HEK293 (cell line): ENCODE measurements around the gene UBASH3B.

ENCODE experiments used
- GLIS1 ChIP-seq: fragments of 450-650 bp; formaldehyde crosslinking; IDR thresholded peaks from 2 replicates; pipeline ENCODE4 v1.5.1; 2016; ENCODE audit warnings: missing biosample characterization, missing genetic modification characterization
- REPIN1 ChIP-seq: fragments of 450-650 bp; formaldehyde crosslinking; IDR thresholded peaks from 2 replicates; pipeline ENCODE4 v1.5.1; 2017; ENCODE audit warnings: missing biosample characterization, missing genetic modification characterization, low read depth
- SCRT2 ChIP-seq: fragments of 450-650 bp; formaldehyde crosslinking; IDR thresholded peaks from 2 replicates; pipeline ENCODE4 v1.5.1; 2016; ENCODE audit warnings: missing biosample characterization, missing genetic modification characterization
- ZEB2 ChIP-seq: fragments of 450-650 bp; formaldehyde crosslinking; IDR thresholded peaks from 2 replicates; pipeline ENCODE4 v1.5.1; 2016; ENCODE audit warnings: missing biosample characterization, missing genetic modification characterization
- ZNF121 ChIP-seq: fragments of 450-650 bp; formaldehyde crosslinking; IDR thresholded peaks from 2 replicates; pipeline ENCODE4 v1.5.1; 2016; ENCODE audit warnings: missing biosample characterization, missing genetic modification characterization
- ZNF239 ChIP-seq: fragments of 450-650 bp; formaldehyde crosslinking; IDR thresholded peaks from 2 replicates; pipeline ENCODE4 v1.5.1; 2016; ENCODE audit warnings: missing biosample characterization, missing genetic modification characterization
- ZNF571 ChIP-seq: fragments of 450-650 bp; formaldehyde crosslinking; IDR thresholded peaks from 2 replicates; pipeline ENCODE4 v1.5.0; 2017; ENCODE audit warnings: missing biosample characterization, missing genetic modification characterization
- ZNF660 ChIP-seq: fragments of 450-650 bp; IDR thresholded peaks from 2 replicates; pipeline ENCODE4 v1.5.1; 2018; ENCODE audit warnings: missing biosample characterization, mild to moderate bottlenecking, missing genetic modification characterization
- ZNF664 ChIP-seq: fragments of 450-650 bp; formaldehyde crosslinking; IDR thresholded peaks from 2 replicates; pipeline ENCODE4 v1.5.1; 2016; ENCODE audit warnings: missing biosample characterization, missing genetic modification characterization
- ZSCAN23 ChIP-seq: fragments of 450-650 bp; formaldehyde crosslinking; IDR thresholded peaks from 2 replicates; pipeline ENCODE4 v1.5.1; 2016; ENCODE audit warnings: missing biosample characterization, missing genetic modification characterization
- TF ChIP-seq, protein P1 (sequence below): fragments of 450-650 bp; formaldehyde crosslinking; IDR thresholded peaks from 2 replicates; pipeline ENCODE4 v1.5.1; 2016; ENCODE audit warnings: missing biosample characterization, missing genetic modification characterization
- TF ChIP-seq, protein P2 (sequence below): fragments of 450-650 bp; formaldehyde crosslinking; IDR thresholded peaks from 2 replicates; pipeline ENCODE4 v1.5.1; 2016; ENCODE audit warnings: missing biosample characterization, missing genetic modification characterization
- TF ChIP-seq, protein P3 (sequence below): fragments of 450-650 bp; formaldehyde crosslinking; IDR thresholded peaks from 2 replicates; pipeline ENCODE4 v1.5.1; 2016; ENCODE audit warnings: missing biosample characterization, missing genetic modification characterization

DNA sequence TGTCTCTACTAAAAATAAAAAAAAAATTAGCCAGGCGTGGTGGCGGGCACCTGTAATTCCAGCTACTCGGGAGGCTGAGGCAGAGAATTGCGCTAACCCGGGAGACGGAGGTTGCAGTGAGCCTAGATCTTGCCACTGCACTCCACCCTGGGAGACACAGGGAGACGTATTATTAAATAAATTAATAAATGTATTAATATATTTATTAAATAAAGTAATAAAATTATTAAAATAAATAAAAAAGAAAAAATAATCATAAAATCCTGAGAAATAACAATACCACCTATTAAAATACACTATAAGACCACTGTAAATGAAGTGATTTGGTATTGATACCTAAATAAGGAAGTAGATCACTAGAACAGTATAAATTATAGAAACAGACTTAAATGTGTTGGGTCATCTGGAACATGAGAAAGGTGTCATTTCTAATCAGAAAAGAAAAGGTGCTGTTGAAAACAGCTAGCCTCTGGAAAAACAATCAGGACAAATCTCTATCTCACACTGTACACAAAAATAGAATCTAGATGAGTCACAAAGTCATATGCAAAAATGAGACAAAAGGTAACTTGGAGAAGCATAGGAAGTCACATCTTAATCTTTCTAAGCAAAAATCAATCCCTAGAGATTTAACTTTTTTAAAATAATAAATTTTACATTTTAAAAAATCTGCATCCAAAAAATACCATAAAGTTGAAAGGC, 43.2 kb upstream of the UBASH3B start:
- TF ChIP-seq, protein P1, sequence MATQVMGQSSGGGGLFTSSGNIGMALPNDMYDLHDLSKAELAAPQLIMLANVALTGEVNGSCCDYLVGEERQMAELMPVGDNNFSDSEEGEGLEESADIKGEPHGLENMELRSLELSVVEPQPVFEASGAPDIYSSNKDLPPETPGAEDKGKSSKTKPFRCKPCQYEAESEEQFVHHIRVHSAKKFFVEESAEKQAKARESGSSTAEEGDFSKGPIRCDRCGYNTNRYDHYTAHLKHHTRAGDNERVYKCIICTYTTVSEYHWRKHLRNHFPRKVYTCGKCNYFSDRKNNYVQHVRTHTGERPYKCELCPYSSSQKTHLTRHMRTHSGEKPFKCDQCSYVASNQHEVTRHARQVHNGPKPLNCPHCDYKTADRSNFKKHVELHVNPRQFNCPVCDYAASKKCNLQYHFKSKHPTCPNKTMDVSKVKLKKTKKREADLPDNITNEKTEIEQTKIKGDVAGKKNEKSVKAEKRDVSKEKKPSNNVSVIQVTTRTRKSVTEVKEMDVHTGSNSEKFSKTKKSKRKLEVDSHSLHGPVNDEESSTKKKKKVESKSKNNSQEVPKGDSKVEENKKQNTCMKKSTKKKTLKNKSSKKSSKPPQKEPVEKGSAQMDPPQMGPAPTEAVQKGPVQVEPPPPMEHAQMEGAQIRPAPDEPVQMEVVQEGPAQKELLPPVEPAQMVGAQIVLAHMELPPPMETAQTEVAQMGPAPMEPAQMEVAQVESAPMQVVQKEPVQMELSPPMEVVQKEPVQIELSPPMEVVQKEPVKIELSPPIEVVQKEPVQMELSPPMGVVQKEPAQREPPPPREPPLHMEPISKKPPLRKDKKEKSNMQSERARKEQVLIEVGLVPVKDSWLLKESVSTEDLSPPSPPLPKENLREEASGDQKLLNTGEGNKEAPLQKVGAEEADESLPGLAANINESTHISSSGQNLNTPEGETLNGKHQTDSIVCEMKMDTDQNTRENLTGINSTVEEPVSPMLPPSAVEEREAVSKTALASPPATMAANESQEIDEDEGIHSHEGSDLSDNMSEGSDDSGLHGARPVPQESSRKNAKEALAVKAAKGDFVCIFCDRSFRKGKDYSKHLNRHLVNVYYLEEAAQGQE (tag by site-specific recombination): no peak
- no peak for TF ChIP-seq ZNF664 (tag by site-specific recombination)
- TF ChIP-seq, protein P2, sequence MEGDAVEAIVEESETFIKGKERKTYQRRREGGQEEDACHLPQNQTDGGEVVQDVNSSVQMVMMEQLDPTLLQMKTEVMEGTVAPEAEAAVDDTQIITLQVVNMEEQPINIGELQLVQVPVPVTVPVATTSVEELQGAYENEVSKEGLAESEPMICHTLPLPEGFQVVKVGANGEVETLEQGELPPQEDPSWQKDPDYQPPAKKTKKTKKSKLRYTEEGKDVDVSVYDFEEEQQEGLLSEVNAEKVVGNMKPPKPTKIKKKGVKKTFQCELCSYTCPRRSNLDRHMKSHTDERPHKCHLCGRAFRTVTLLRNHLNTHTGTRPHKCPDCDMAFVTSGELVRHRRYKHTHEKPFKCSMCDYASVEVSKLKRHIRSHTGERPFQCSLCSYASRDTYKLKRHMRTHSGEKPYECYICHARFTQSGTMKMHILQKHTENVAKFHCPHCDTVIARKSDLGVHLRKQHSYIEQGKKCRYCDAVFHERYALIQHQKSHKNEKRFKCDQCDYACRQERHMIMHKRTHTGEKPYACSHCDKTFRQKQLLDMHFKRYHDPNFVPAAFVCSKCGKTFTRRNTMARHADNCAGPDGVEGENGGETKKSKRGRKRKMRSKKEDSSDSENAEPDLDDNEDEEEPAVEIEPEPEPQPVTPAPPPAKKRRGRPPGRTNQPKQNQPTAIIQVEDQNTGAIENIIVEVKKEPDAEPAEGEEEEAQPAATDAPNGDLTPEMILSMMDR (tag by site-specific recombination): no peak
- no peak for TF ChIP-seq ZNF239 (tag by site-specific recombination)
- no peak for TF ChIP-seq ZNF660
- no peak for TF ChIP-seq REPIN1 (tag by site-specific recombination)
- TF ChIP-seq ZNF571: no peak
- no peak for TF ChIP-seq ZSCAN23 (tag by site-specific recombination)
- TF ChIP-seq GLIS1 (tag by site-specific recombination): no peak
- TF ChIP-seq ZNF121 (tag by site-specific recombination): no peak
- no peak for TF ChIP-seq SCRT2 (tag by site-specific recombination)
- TF ChIP-seq, protein P3, sequence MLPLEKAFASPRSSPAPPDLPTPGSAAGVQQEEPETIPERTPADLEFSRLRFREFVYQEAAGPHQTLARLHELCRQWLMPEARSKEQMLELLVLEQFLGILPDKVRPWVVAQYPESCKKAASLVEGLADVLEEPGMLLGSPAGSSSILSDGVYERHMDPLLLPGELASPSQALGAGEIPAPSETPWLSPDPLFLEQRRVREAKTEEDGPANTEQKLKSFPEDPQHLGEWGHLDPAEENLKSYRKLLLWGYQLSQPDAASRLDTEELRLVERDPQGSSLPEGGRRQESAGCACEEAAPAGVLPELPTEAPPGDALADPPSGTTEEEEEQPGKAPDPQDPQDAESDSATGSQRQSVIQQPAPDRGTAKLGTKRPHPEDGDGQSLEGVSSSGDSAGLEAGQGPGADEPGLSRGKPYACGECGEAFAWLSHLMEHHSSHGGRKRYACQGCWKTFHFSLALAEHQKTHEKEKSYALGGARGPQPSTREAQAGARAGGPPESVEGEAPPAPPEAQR (tag by site-specific recombination): no peak
- no peak for TF ChIP-seq ZEB2 (tag by site-specific recombination)
